Measurements from ENCODE around the gene FGD4. TPM values are rescaled to one million over a fixed set of nuclear protein-coding genes. Genes with fewer than 3 reads are reported as not detected.

Gene FGD4
- total RNA-seq, 1 experiment from 2014 or later: 54.3 TPM

DNA sequence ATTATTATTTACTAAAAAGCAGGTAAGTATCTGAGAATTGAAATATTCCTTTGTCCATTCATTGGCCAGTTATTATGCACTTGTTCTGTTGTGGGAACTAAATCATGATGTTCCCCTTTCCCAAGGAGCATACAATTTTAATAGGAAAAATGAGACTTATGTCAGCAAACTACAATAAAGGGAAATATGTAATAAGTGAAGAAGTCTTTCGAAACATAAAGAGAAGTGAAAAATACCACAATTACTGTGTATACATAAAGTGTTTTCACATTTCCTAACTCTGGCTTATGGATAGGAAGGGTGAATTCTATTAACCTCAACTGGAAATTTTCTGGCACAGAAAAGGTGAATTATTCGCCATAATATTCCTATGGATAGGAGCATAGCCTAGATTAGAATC is 201.3 kb downstream of the FGD4 start:
- Histone ChIP-seq H2AK5ac (ENCODE audit: insufficient read length, low read length) (no peak overlapping the region), H3K56ac (ENCODE audit: insufficient read length, low read depth, low read length) (no peak overlapping the region), H3K23me2 (ENCODE audit: insufficient read length, low read depth, low read length, poor library complexity, severe bottlenecking) (no peaks in the 10 kb centered on the region), H3K14ac (ENCODE audit: insufficient read depth, low read length) (no peak overlapping the region), H4K91ac (ENCODE audit: insufficient read length, low read depth, low read length) (no peak overlapping the region), H2BK15ac (ENCODE audit: low read depth, low read length) (no peak overlapping the region), H2BK20ac (ENCODE audit: low read depth, low read length, poor library complexity, severe bottlenecking) (no peak overlapping the region), H2BK12ac (ENCODE audit: insufficient read length, low read depth, low read length) (no peak overlapping the region), H3K4ac (ENCODE audit: low read depth, low read length) (no peak overlapping the region), H3K79me2 (ENCODE audit: insufficient read depth, low read length) (no peaks in the 10 kb centered on the region), H3K18ac (ENCODE audit: insufficient read length, low read depth, low read length) (no peak overlapping the region), H3K27me3 (ENCODE audit: insufficient read depth, low read length) (no peaks in the 10 kb centered on the region), H3K23ac (ENCODE audit: insufficient read length, low read depth, low read length) (no peak overlapping the region), H3K9ac (ENCODE audit: extremely low read depth, insufficient read length, low read length) (no peak overlapping the region), H3K79me1 (ENCODE audit: insufficient read depth, low read depth, low read length, poor library complexity, severe bottlenecking) (no peaks in the 10 kb centered on the region), H4K20me1 (ENCODE audit: control insufficient read depth, insufficient read depth, insufficient read length) (no peaks in the 10 kb centered on the region), H3K27ac (ENCODE audit: insufficient read length, low read depth, low read length) (no peak overlapping the region), H2BK120ac (ENCODE audit: low read depth, low read length, poor library complexity, severe bottlenecking) (no peak overlapping the region), H3T11ph (ENCODE audit: low read length) (no peak overlapping the region), H2BK5ac (ENCODE audit: insufficient read length, low read length) (no peak overlapping the region), H2AFZ (ENCODE audit: low read length) (no peak overlapping the region), H3K9me3 (ENCODE audit: control insufficient read depth, low read depth, low read length) (no peaks in the 10 kb centered on the region), H3K4me2 (ENCODE audit: insufficient read depth, insufficient read length, low read length) (no peak overlapping the region), H4K5ac (ENCODE audit: insufficient read length, low read depth, low read length) (no peak overlapping the region), H4K8ac (replicated peaks; ENCODE audit: insufficient read length, low read depth, low read length) (no peak overlapping the region), H3K4me1 (ENCODE audit: insufficient read depth, low read length) (no peaks in the 10 kb centered on the region; the same call in 1 of the 2 replicates)
- DNase-seq: no peak
- no peaks in the 10 kb centered on the region for H3K9me3 Mint-ChIP-seq
- TF ChIP-seq, protein P1, sequence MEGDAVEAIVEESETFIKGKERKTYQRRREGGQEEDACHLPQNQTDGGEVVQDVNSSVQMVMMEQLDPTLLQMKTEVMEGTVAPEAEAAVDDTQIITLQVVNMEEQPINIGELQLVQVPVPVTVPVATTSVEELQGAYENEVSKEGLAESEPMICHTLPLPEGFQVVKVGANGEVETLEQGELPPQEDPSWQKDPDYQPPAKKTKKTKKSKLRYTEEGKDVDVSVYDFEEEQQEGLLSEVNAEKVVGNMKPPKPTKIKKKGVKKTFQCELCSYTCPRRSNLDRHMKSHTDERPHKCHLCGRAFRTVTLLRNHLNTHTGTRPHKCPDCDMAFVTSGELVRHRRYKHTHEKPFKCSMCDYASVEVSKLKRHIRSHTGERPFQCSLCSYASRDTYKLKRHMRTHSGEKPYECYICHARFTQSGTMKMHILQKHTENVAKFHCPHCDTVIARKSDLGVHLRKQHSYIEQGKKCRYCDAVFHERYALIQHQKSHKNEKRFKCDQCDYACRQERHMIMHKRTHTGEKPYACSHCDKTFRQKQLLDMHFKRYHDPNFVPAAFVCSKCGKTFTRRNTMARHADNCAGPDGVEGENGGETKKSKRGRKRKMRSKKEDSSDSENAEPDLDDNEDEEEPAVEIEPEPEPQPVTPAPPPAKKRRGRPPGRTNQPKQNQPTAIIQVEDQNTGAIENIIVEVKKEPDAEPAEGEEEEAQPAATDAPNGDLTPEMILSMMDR (conservative IDR thresholded peaks at IDR 0.05): no peak
- peaks cover 15 to 58% (median 48%) of the 10 kb centered on the region in 3 experiments for H3K36me3 Mint-ChIP-seq (ENCODE audit: insufficient read depth in 1 of 3, low read depth in 3 of 3)
- no peaks in the 10 kb centered on the region for H3K27me3 Mint-ChIP-seq (ENCODE audit: low read depth)
- H3K4me1 Mint-ChIP-seq: peaks cover 14 to 16% of the 10 kb centered on the region in 2 experiments
- H3K4me3 Mint-ChIP-seq: no peak overlapping the region
- WGBS (ENCODE audit: extremely low coverage, insufficient read length, low lambda C conversion rate): no CpG with 5 or more reads among the region's 2 CpGs
- H3K27ac Mint-ChIP-seq: no peak overlapping the region
